Nucleus accumbens (tissue), 56 donors: ENCODE data around the gene CCDC34.
"Not testable (repeated sequence)": the region's sequence is repeated elsewhere in the genome, so short reads cannot be mapped to it uniquely, and the experiment has no call there.

ENCODE experiments used
- DNase-seq, 56 donors: peaks; one replicate each; lab custom pipeline; 2025; lab: John Stamatoyannopoulos, UW

CCDC34 gene

GRCh38 chr11:27363576-27364117 lies 632 bp upstream of the CCDC34 start:
- no peak for DNase-seq

- DNase-seq = no peak
These were observed 1.2 kb downstream of the CCDC34 start for GRCh38 chr11:27361649-27362431.

DNA sequence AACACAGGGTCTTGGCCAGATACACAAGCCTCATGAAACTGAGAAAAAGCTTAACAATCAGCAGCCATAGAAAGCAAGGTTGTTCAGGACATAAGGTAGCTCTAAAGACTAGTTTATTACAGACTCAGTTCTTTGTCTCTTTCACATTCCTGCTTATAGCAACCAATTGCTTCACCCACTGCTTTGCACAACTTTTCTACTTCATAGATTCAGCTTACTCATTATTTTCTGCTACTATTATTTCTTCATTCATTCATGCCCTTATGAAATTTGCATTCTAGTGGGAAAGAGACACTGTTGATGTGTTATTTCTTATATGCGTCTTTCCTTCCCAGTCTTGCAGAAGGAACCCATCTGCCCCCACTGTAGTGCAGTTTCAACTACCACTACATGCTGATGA lies 4.7 kb downstream of the CCDC34 start:
- DNase-seq = no peak

GRCh38 chr11:27357250-27357649 lies 5.8 kb downstream of the CCDC34 start:
- no peak for DNase-seq

- no peak for DNase-seq
These were observed 6.3 kb downstream of the CCDC34 start for GRCh38 chr11:27356624-27357222.

DNA sequence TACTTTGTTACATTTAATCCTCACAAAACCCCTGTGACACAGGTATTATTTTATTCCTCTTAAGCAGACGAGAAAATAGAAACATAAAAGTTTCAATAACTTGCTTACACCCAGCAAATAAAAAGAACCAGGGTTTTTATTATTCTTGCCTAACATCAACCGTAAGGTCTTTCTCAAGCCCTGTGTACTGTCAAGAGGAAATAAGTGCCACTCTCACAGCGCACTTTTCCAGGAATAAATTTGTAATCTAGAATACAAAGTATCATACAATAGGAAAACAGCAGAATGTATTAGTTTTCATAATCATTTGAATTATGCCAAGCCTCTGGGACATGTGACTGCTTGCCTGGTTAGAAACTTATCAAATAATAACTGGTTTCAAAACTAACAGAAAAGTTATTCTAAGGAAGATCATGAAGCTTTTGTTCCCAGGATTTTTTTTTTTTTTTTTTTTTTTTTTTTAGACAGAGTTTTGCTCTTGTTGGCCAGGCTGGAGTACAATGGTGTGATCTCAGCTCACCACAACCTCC lies 7.4 kb downstream of the CCDC34 start:
- DNase-seq = no peak

DNA sequence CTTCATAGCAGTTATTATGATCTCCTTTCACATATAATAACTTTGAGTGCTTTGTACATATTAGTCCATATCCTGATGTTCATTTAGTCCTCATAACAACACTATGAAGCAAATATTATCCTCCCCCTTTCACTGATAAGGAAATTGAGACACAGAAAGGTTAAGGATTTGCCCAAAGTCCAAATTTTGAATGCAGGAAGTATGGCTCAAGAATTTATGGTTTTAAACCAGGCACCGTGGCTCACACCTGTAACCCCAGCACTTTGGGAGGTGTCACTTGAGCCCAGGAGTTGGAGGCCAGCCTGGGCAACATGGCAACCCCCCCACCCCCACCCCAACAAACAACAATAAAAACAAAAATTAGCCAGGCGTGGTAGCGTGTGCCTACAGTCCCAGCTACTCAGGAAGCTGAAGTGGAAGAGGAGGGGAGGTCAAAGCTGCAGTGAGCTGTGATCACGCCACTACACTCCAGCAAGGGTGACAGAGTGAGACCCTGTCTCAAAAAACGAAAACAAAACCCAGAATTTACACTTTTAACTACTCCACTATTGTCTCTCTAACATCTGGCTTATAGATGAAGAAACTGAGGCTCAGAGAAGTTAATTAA lies 8.6 kb downstream of the CCDC34 start:
- DNase-seq = no peak

- DNase-seq = no peak
These were observed 9.2 kb downstream of the CCDC34 start for GRCh38 chr11:27353593-27354358.

DNA sequence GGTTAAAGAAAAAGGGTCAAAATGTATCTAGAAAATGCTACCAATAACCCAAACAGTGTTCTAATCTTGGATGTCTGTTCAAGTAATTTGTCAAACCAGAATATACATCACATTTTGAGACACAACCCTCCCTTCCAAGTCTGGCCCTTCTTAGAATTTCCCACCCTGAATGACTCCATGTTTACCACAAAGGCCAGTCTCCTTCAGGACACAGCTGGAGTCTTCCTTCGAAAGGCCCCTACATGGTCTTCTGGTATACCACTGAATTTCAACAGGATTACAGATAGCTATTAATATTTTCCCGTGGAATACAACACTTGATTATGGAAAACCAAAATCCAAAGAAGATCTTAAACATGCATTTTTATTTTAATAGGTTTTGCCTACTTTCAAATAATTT lies 10.2 kb downstream of the CCDC34 start:
- no peak for DNase-seq

- no peak for DNase-seq
These were observed 12.5 kb downstream of the CCDC34 start for GRCh38 chr11:27350511-27350910.

DNA sequence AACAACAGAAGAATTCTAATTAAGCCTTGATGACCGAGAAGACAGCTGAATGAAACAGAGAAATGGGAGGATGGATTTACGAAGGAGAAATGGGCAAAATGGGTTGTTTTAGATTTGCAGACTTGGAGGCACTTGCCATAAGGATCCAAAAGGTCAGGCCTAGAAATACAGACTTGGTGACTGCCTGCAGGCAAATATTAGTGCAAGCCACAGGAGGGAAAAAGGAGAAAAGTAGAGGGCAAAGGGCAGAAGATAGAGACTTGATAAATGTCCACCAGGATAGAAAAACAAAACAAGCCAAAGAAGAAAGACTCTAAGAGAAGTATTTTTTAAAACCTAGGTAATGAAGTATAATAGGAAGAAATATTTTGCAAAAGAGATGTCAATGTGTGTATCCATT lies 13.1 kb downstream of the CCDC34 start:
- DNase-seq = no peak

DNA sequence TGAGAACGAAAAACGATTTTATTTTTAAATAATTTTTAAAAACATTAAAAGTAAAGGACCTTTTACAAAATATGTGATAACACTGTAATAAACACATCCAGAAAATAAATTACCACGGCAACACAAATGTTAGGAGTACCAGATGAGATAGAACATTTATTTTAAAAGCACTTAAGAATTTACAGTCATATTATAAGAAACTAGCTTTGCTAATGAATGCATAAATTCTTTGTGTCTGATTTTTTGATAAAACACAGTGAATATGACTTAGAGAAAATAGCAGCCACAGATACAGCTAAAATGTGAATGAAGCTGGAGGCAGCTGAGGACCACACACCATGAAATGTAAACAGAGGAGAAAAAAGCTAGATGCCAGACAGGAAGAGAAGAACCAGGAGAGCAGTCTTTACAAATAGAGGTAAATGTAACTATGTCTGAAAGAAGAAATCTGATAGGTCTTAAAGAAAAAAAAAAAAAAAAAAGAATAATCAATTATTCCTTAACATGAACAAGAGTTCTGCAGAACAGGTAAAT lies 14.6 kb downstream of the CCDC34 start:
- DNase-seq = no peak

- DNase-seq = no peak
These were observed 15.4 kb downstream of the CCDC34 start for GRCh38 chr11:27347359-27348339.

GRCh38 chr11:27339941-27340340 lies 23.1 kb downstream of the CCDC34 start:
- no peak for DNase-seq

GRCh38 chr11:27334764-27335163 lies 28.3 kb downstream of the CCDC34 start:
- DNase-seq = not testable (repeated sequence)

DNA sequence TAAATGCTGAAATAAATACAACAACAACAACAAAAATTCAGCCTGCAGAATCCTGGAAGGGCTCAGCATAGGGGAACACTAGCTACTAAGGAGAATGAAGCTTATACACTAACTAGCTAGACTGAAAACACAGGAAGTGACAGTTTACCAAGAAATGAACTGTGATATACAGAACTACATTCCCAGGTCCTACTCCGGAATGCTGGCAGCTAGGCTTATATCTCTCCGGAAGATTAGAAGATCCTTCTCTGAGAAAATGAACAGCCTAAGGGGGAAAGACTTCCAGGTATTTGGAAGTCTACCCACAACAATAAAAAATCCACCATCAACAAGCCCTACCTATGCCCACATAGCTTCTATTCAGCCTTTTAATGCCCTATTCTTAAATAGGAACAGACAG lies 31.0 kb downstream of the CCDC34 start:
- DNase-seq = no peak

DNA sequence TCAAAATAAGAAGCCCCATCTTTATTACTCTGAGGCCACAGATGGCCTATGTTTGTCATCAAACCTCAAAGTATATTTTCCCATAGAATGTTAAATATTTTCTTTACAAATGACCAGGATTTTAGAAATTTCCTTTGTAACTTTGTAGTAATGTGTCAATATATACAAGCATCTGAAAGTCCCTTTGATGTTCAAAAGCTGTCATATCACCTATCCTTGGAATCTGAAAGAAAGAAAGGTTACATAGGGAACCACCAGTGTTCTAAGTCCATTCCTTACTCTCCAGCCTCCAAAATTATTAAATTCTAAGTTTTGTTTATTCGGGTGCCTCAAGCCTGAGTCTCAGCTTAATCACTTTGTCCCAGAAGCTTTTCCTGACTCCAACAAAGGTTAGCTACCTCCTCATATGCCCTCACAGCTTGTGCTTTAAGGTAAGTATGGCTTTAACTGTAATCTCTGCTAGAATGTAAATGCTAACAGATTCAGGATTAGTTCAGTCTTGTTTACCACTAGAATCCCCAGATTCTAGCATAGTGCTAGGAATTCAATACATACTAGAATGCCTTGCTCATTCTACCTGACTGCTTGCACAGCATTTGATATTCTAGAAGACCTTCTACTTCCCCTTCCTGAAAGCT lies 32.3 kb downstream of the CCDC34 start:
- no peak for DNase-seq

- no peak for DNase-seq
These were observed 33.0 kb downstream of the CCDC34 start for GRCh38 chr11:27329867-27330632.
